ENCODE data around the gene TOR1AIP1.

TOR1AIP1 gene

GRCh38 chr1:179881642-179882252 lies 338 bp upstream of the TOR1AIP1 start:
- DNase-seq (ENCODE audit: low spot score) = peak; percentile 84

- DNase-seq (ENCODE audit: low spot score) = no peak
These were observed 1.1 kb downstream of the TOR1AIP1 start for GRCh38 chr1:179883040-179883744.

- no peak for DNase-seq (ENCODE audit: low spot score)
These were observed 1.7 kb downstream of the TOR1AIP1 start for GRCh38 chr1:179883745-179884138.

- no peak for DNase-seq (ENCODE audit: low spot score)
These were observed 6.0 kb downstream of the TOR1AIP1 start for GRCh38 chr1:179888071-179888470.

DNA sequence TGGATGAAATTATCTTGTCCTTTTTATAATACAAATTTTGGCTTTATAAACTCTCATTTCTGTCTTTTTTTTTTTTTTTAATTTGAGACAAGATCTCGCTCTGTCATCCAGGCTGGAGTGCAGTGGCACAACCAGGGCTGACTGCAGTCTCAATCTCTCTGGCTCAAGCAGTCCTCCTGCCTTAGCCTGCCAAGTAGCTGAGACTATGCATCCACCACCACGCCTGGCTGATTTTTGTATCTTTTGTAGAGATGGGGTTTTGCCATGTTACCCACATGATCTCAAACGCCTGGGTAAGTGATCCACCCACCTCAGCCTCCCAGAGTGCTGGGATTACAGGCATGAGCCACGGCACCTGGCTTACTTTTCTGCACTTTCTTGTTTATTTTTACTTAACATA lies 7.5 kb downstream of the TOR1AIP1 start:
- no peak for DNase-seq (ENCODE audit: low spot score)

DNA sequence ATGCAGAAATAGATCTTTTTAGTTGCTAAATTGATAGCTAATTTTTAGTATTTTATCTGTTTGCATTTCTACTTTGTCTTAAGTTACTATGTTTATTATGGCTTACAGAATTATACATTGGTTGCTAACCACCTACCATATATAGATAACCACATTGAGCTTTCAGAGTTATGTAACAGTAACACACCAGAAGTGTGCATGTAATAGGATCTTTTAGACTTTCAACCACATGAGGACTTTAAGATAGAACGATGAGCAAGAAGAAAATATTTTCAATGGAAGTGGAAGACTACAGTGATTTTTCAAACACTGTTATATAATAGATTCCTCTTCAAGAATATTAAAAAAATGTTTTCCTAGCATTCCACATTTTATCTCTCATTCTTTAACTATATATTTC lies 28.8 kb downstream of the TOR1AIP1 start:
- DNase-seq (ENCODE audit: low spot score) = no peak

- DNase-seq (ENCODE audit: low spot score) = no peak
These were observed 29.7 kb downstream of the TOR1AIP1 start for GRCh38 chr1:179911812-179912211.

DNA sequence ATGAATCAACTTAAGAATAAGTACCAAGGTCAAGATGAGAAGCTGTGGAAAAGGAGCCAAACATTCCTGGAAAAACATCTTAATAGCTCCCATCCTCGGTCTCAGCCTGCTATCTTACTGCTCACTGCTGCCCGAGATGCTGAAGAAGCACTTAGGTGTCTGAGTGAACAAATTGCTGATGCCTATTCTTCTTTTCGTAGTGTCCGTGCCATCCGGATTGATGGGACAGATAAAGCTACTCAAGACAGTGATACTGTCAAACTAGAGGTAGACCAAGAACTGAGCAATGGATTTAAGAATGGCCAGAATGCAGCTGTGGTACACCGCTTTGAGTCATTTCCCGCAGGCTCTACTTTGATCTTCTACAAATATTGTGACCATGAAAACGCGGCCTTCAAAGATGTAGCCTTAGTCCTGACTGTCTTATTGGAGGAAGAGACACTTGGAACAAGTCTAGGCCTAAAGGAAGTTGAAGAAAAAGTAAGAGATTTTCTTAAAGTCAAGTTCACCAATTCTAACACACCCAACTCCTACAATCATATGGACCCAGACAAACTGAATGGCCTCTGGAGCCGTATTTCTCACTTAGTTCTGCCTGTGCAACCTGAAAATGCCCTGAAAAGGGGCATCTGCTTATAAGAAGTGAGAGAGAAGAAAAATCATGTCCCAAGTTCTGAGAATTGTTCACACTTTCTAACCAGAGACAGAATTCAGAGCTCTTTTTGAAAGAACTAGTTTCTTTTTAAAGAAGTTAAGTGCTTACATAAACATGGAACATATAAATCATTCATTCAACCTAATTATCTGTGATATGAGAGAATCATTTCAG lies 35.7 kb downstream of the TOR1AIP1 start:
- no peak for DNase-seq (ENCODE audit: low spot score)

GRCh38 chr1:179921472-179921871 lies 39.4 kb downstream of the TOR1AIP1 start:
- DNase-seq (ENCODE audit: low spot score) = peak; percentile 73

GRCh38 chr1:179921981-179922872 lies 40.1 kb downstream of the TOR1AIP1 start:
- DNase-seq (ENCODE audit: low spot score) = peak; percentile 67

- DNase-seq (ENCODE audit: low spot score) = no peak
These were observed 40.9 kb downstream of the TOR1AIP1 start for GRCh38 chr1:179923029-179923428.

GRCh38 chr1:179924268-179924667 lies 42.2 kb downstream of the TOR1AIP1 start:
- DNase-seq (ENCODE audit: low spot score) = no peak

DNA sequence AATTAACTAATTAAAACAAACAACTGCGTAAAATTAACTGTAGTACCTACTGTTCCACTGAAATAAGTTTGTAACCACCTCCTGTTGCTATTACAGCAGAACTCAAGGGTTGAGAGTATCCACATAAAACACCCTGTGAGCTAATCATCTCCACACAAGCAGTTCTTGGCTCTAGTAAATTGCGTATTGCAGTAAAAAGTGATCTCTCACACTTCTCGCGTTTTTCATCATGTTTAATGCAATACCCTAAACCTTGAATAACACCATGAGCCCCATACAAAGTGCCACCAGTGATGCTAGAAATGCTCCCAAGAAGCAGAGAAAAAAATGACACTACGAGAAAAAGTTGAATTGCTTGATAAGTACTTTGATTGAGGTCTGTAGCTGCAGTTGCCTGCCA lies 43.2 kb downstream of the TOR1AIP1 start:
- no peak for DNase-seq (ENCODE audit: low spot score)

- DNase-seq (ENCODE audit: low spot score) = no peak
These were observed 44.1 kb downstream of the TOR1AIP1 start for GRCh38 chr1:179925922-179926849.

DNA sequence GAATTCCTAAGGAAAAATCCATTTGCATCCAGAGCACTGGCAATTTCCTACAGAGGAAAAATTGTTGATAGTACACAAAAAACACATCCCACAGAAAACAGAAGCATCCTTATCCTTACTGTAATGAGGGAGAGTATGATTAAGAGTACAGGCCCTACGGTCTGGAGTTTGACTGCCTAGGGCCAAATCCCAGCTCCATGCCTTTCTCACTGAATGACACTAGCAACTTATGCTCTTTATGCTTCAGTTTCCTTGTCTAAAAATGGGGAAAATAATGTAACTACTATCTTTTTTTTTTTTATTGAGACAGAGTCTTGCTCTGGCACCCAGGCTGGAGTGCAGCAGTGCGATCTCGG lies 44.7 kb downstream of the TOR1AIP1 start:
- no peak for DNase-seq (ENCODE audit: low spot score)

- no peak for DNase-seq (ENCODE audit: low spot score)
These were observed 48.1 kb downstream of the TOR1AIP1 start for GRCh38 chr1:179929955-179930798.

DNA sequence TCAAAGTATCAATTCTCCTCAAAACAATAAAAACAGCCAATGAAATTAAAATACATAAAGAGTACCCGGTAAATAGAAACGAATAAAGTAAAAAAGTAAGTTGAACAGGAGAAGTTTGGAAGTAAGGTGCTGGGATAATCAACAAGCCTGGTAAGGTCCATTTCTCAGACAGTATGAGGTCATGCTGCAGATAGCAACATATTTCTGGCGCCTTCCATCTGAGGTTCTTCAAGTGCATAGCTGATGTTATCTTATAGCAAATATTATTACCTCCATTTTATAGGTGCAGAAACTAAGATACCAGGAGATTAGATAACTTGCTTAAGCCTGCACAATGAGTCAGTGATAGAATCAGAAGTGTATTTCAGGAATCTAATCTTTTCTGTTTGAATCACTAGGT lies 48.8 kb downstream of the TOR1AIP1 start:
- no peak for DNase-seq (ENCODE audit: low spot score)

- no peak for DNase-seq (ENCODE audit: low spot score)
These were observed 51.1 kb downstream of the TOR1AIP1 start for GRCh38 chr1:179933219-179933618.

DNA sequence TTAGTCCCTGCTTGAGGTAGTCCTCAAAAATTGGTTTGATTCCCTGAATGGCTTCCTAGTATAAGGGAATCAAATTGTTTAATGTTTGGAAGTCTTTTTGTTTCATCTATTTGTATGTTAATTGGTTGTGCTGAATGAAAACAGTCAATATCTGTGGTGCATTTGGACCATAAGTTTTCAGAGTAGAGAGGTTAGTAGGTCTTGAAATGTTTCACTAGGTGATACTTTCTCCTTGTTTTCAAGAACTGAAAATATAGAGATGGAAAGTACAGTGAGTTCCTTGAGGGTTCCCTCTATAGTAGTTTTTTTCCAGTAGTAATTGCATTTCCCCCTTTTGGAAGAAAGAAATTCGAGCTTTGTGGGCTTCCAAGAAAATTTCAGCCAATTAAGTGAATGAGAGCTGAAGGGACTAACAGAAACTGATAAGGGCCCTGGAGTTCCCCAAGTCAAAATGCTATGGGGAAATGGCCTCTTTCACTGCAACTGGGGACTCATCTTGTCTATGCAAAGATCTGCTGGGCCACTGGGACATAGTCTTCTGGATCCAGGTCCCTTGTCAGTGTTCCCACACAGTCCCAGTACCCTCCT lies 53.9 kb downstream of the TOR1AIP1 start:
- DNase-seq (ENCODE audit: low spot score) = no peak
